Measurements from ENCODE around the gene ZNF726. TPM values are rescaled to one million over a fixed set of nuclear protein-coding genes. Genes with fewer than 3 reads are reported as not detected.
"Not testable (repeated sequence)": the region's sequence is repeated elsewhere in the genome, so short reads cannot be mapped to it uniquely, and the experiment has no call there.

Gene ZNF726
- 10 to 100 TPM in 2 of 3 donors, 1 to 10 TPM in 1; 9.4 to 11.6 (median 11.2) TPM for polyA plus RNA-seq (ENCODE audit: insufficient read length in 3 of 3)

GRCh38 chr19:23914402-23915286 lies at the start of gene ZNF726:
ZNF726 (plus strand) TSS chr19:23914886; CDS start chr19:23914995, 109 bp downstream.
- DNase-seq (ENCODE audit: low read depth in 3 of 3, low spot score in 2 of 3), result peak; percentile 83 to 89 (median 86)

- no peak for DNase-seq (ENCODE audit: low read depth in 3 of 3, low spot score in 2 of 3)
These were observed 46.8 kb upstream of the ZNF726 start for GRCh38 chr19:23867895-23868294.

GRCh38 chr19:23868630-23869029 lies 46.1 kb upstream of the ZNF726 start:
- DNase-seq (ENCODE audit: low read depth in 3 of 3, low spot score in 2 of 3), result no peak

- DNase-seq (ENCODE audit: low read depth in 3 of 3, low spot score in 2 of 3), result no peak
These were observed 42.3 kb upstream of the ZNF726 start for GRCh38 chr19:23872282-23872919.

GRCh38 chr19:23876261-23876660 lies 38.4 kb upstream of the ZNF726 start:
- DNase-seq (ENCODE audit: low read depth in 3 of 3, low spot score in 2 of 3), result no peak

GRCh38 chr19:23876756-23877155 lies 37.9 kb upstream of the ZNF726 start:
- DNase-seq (ENCODE audit: low read depth in 3 of 3, low spot score in 2 of 3), result not testable (repeated sequence)

- DNase-seq (ENCODE audit: low read depth in 3 of 3, low spot score in 2 of 3), result no peak
These were observed 32.2 kb upstream of the ZNF726 start for GRCh38 chr19:23882493-23882892.

- DNase-seq (ENCODE audit: low read depth in 3 of 3, low spot score in 2 of 3), result no peak
These were observed 30.3 kb upstream of the ZNF726 start for GRCh38 chr19:23884363-23884762.

- no peak for DNase-seq (ENCODE audit: low read depth in 3 of 3, low spot score in 2 of 3)
These were observed 27.0 kb upstream of the ZNF726 start for GRCh38 chr19:23887642-23888041.

- not testable (repeated sequence) for DNase-seq (ENCODE audit: low read depth in 3 of 3, low spot score in 2 of 3)
These were observed 18.6 kb upstream of the ZNF726 start for GRCh38 chr19:23896096-23896495.

- no peak for DNase-seq (ENCODE audit: low read depth in 3 of 3, low spot score in 2 of 3)
These were observed 17.8 kb upstream of the ZNF726 start for GRCh38 chr19:23896912-23897311.

GRCh38 chr19:23901360-23901759 lies 13.3 kb upstream of the ZNF726 start:
- no peak for DNase-seq (ENCODE audit: low read depth in 3 of 3, low spot score in 2 of 3)

GRCh38 chr19:23904406-23904805 lies 10.3 kb upstream of the ZNF726 start:
- DNase-seq (ENCODE audit: low read depth in 3 of 3, low spot score in 2 of 3), result no peak

GRCh38 chr19:23905771-23906170 lies 8.9 kb upstream of the ZNF726 start:
- no peak for DNase-seq (ENCODE audit: low read depth in 3 of 3, low spot score in 2 of 3)

- no peak for DNase-seq (ENCODE audit: low read depth in 3 of 3, low spot score in 2 of 3)
These were observed 7.9 kb upstream of the ZNF726 start for GRCh38 chr19:23906835-23907234.

GRCh38 chr19:23908165-23908564 lies 6.5 kb upstream of the ZNF726 start:
- DNase-seq (ENCODE audit: low read depth in 3 of 3, low spot score in 2 of 3), result no peak

GRCh38 chr19:23909222-23909621 lies 5.5 kb upstream of the ZNF726 start:
- no peak for DNase-seq (ENCODE audit: low read depth in 3 of 3, low spot score in 2 of 3)

- no peak for DNase-seq (ENCODE audit: low read depth in 3 of 3, low spot score in 2 of 3)
These were observed 755 bp upstream of the ZNF726 start for GRCh38 chr19:23913931-23914330.

GRCh38 chr19:23916991-23917390 lies 2.3 kb downstream of the ZNF726 start:
- DNase-seq (ENCODE audit: low read depth in 3 of 3, low spot score in 2 of 3), result no peak

GRCh38 chr19:23917856-23918255 lies 3.2 kb downstream of the ZNF726 start:
- DNase-seq (ENCODE audit: low read depth in 3 of 3, low spot score in 2 of 3), result peak in 2 of 3 donors; percentile 59 to 63

GRCh38 chr19:23925285-23925684 lies 10.6 kb downstream of the ZNF726 start:
- DNase-seq (ENCODE audit: low read depth in 3 of 3, low spot score in 2 of 3), result no peak

- no peak for DNase-seq (ENCODE audit: low read depth in 3 of 3, low spot score in 2 of 3)
These were observed 18.2 kb downstream of the ZNF726 start for GRCh38 chr19:23932878-23933277.
